WERI-Rb-1 (cell line): ENCODE results near the gene VPS8.
A peak's percentile ranks its signal among the peaks of the same experiment; 100 is the strongest.

Source experiments
- DNase-seq: peaks from one replicate; pipeline ENCODE4 v3.0.0-alpha.2; 2020
- H3K27ac ChIP-seq: fragments of 250-450 bp; sonication (Bioruptor Pico); 2 replicates; pipeline ENCODE4 v1.5.1; 2020; ENCODE audit warnings: mild to moderate bottlenecking, moderate library complexity
- H3K27me3 ChIP-seq: fragments of 250-450 bp; sonication (Bioruptor Pico); 2 replicates; pipeline ENCODE4 v1.5.1; 2021; ENCODE audit warnings: mild to moderate bottlenecking, low read depth, moderate library complexity; ENCODE audit not compliant: insufficient read depth, severe bottlenecking
- H3K36me3 ChIP-seq: fragments of 250-450 bp; sonication (Bioruptor Pico); 2 replicates; pipeline ENCODE4 v1.5.1; 2020; ENCODE audit warnings: mild to moderate bottlenecking, moderate library complexity
- H3K4me3 ChIP-seq: 2 replicates; pipeline ENCODE4 v1.5.1; 2011; ENCODE audit warnings: low read depth, mild to moderate bottlenecking, control low read depth, low read length
- H3K9me3 ChIP-seq: fragments of 250-450 bp; sonication (Bioruptor Pico); 2 replicates; pipeline ENCODE4 v1.5.1; 2021; ENCODE audit warnings: mild to moderate bottlenecking, moderate library complexity; ENCODE audit not compliant: severe bottlenecking
- CTCF ChIP-seq: IDR thresholded peaks from 2 replicates; pipeline ENCODE4 v1.5.1; 2011; ENCODE audit warnings: low read depth, mild to moderate bottlenecking, control low read depth, inconsistent platforms, low read length

Gene VPS8

GRCh38 chr3:185040425-185040824, 228.5 kb downstream of the VPS8 start:
- no peak overlapping the region for H3K4me3 ChIP-seq
- H3K27ac ChIP-seq: no peak overlapping the region
- H3K9me3 ChIP-seq: no peaks in the 10 kb centered on the region
- DNase-seq: no peak
- TF ChIP-seq CTCF: no peak
- H3K36me3 ChIP-seq: no peaks in the 10 kb centered on the region
- no peaks in the 10 kb centered on the region for H3K27me3 ChIP-seq

GRCh38 chr3:185041540-185041939, 229.6 kb downstream of the VPS8 start:
- H3K4me3 ChIP-seq: no peak overlapping the region
- no peak for DNase-seq
- H3K9me3 ChIP-seq: no peaks in the 10 kb centered on the region
- TF ChIP-seq CTCF: no peak
- H3K27me3 ChIP-seq: no peaks in the 10 kb centered on the region
- H3K27ac ChIP-seq: no peak overlapping the region
- no peaks in the 10 kb centered on the region for H3K36me3 ChIP-seq

GRCh38 chr3:185042312-185043050, 230.5 kb downstream of the VPS8 start:
- H3K27me3 ChIP-seq: no peaks in the 10 kb centered on the region
- no peak for TF ChIP-seq CTCF
- no peaks in the 10 kb centered on the region for H3K9me3 ChIP-seq
- H3K27ac ChIP-seq: no peak overlapping the region
- no peak overlapping the region for H3K4me3 ChIP-seq
- H3K36me3 ChIP-seq: no peaks in the 10 kb centered on the region
- DNase-seq: no peak

- Histone ChIP-seq H3K36me3 (no peaks in the 10 kb centered on the region), H3K9me3 (no peaks in the 10 kb centered on the region), H3K27me3 (no peaks in the 10 kb centered on the region), H3K4me3 (no peak overlapping the region), H3K27ac (no peak overlapping the region)
- no peak for DNase-seq
- no peak for TF ChIP-seq CTCF
Measured at GRCh38 chr3:185046164-185046515, 234.2 kb downstream of the VPS8 start.

GRCh38 chr3:185046603-185047002, 234.6 kb downstream of the VPS8 start:
- TF ChIP-seq CTCF: no peak
- Histone ChIP-seq H3K27ac (no peak overlapping the region), H3K36me3 (no peaks in the 10 kb centered on the region), H3K4me3 (no peak overlapping the region), H3K27me3 (no peaks in the 10 kb centered on the region), H3K9me3 (no peaks in the 10 kb centered on the region)
- no peak for DNase-seq

- Histone ChIP-seq H3K9me3 (no peaks in the 10 kb centered on the region), H3K27me3 (no peaks in the 10 kb centered on the region), H3K4me3 (no peak overlapping the region), H3K36me3 (peaks cover 4% of the 10 kb centered on the region), H3K27ac (no peak overlapping the region)
- DNase-seq: no peak
- TF ChIP-seq CTCF: peak; percentile 25; the same call in 1 of the 2 replicates
Measured at GRCh38 chr3:185049710-185050109, 237.7 kb downstream of the VPS8 start.
